Measurements from ENCODE around the gene KANSL1L. TPM values are rescaled to one million over a fixed set of nuclear protein-coding genes. Genes with fewer than 3 reads are reported as not detected.

KANSL1L gene
- total and polyA plus RNA-seq, 7 donors: 2.8 to 49.0 (median 32.6) TPM

DNA sequence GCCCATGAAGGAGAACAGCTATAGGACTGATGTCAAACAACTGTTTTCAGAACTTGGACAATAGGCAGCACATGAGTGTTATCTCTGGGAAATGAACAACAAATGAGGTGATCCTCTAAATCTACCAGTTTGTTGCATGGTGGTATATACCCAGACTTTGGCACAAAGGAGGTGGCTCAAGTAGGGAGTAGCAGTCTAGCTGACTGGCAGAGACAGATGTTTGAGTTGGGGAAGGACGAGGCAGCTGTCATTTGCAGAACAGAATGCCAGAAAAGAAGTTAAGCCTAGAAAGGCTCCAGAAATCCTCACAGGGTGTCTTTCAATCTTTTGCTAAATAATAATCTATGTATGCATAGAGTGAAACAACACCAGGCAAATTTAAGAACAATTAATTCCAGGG, 121.4 kb downstream of the KANSL1L start:
- intact Hi-C loops (cut with DNase I): no loop called here
- WGBS, 2 donors: 89 to 93% methylated on average over 1 of the region's 1 CpG
- Histone ChIP-seq H3K27me3 (no peaks in the 10 kb centered on the region), H3K4me1 (no peaks in the 10 kb centered on the region), H3K4me3 (no peak overlapping the region), H3K36me3 (peaks cover 0 to under 1% (median 0%) of the 10 kb centered on the region in 4 donors), H3K9me3 (peaks cover 0 to 6% (median 2%) of the 10 kb centered on the region in 4 donors), H3K27ac (no peak overlapping the region)
- no peak for DNase-seq
- TF ChIP-seq EP300 (IDR thresholded peaks at IDR 0.05) (no peak), CTCF (IDR thresholded peaks at IDR 0.05) (no peak), POLR2A (IDR thresholded peaks at IDR 0.05) (no peak), POLR2AphosphoS5 (IDR thresholded peaks at IDR 0.05) (no peak)

GRCh38 chr2:210046851-210047500, 124.2 kb downstream of the KANSL1L start:
- TF ChIP-seq CTCF (IDR thresholded peaks at IDR 0.05) (no peak), EP300 (IDR thresholded peaks at IDR 0.05) (no peak), POLR2AphosphoS5 (IDR thresholded peaks at IDR 0.05) (no peak)
- 94 to 96% methylated on average over 2 of the region's 2 CpGs for WGBS, 2 donors
- peaks cover 0 to 17% (median 2%) of the 10 kb centered on the region in 4 donors for H3K36me3 ChIP-seq
- no peaks in the 10 kb centered on the region for H3K4me1 ChIP-seq
- DNase-seq: no peak
- intact Hi-C loops (cut with DNase I): no loop called here
- no peak overlapping the region for H3K4me3 ChIP-seq
- no peaks in the 10 kb centered on the region for H3K9me3 ChIP-seq
- no peaks in the 10 kb centered on the region for H3K27me3 ChIP-seq
- H3K27ac ChIP-seq: no peak overlapping the region

- intact Hi-C loops (cut with DNase I): no loop called here
- WGBS, 2 donors: 90 to 92% methylated on average over 3 of the region's 3 CpGs
- TF ChIP-seq POLR2AphosphoS5 (IDR thresholded peaks at IDR 0.05): no peak
- no peak for TF ChIP-seq CTCF (IDR thresholded peaks at IDR 0.05)
- TF ChIP-seq POLR2A (IDR thresholded peaks at IDR 0.05): no peak
- no peak for TF ChIP-seq EP300 (IDR thresholded peaks at IDR 0.05)
- no peak for DNase-seq
- Histone ChIP-seq H3K9me3 (no peaks in the 10 kb centered on the region), H3K27ac (no peak overlapping the region), H3K36me3 (peaks cover 0 to 17% (median under 1%) of the 10 kb centered on the region in 4 donors), H3K4me3 (no peak overlapping the region), H3K4me1 (no peaks in the 10 kb centered on the region), H3K27me3 (no peaks in the 10 kb centered on the region)
These were observed 133.1 kb downstream of the KANSL1L start for GRCh38 chr2:210038078-210038477.

DNA sequence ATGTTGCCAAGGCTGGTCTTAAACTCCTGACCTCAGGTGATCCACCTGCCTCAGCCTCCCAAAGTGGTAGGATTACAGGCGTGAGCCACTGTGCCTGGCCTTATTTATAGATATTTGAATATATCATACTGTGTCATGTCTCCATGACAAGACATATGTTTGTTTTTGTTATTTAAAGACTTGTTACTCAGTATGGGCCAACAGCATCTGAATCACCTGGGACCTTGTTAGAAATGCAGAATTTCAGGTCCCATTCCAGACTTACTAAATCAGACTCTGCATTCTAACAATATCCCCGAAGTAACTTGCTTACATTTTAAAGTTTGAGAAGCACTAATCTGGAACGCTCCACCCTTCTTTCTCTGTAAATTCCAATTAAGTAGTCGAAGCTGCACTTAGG, 135.5 kb downstream of the KANSL1L start:
- no peaks in the 10 kb centered on the region for H3K9me3 ChIP-seq
- no peaks in the 10 kb centered on the region for H3K27me3 ChIP-seq
- DNase-seq: no peak
- no peak overlapping the region for H3K4me3 ChIP-seq
- intact Hi-C loops (cut with DNase I): no loop called here
- 96 to 97% methylated on average over 4 of the region's 4 CpGs for WGBS, 2 donors
- no peaks in the 10 kb centered on the region for H3K4me1 ChIP-seq
- no peak overlapping the region for H3K27ac ChIP-seq
- peaks cover 0 to 5% (median 0%) of the 10 kb centered on the region in 4 donors for H3K36me3 ChIP-seq
- no peak for TF ChIP-seq EP300 (IDR thresholded peaks at IDR 0.05)
- TF ChIP-seq CTCF (IDR thresholded peaks at IDR 0.05): no peak
- no peak for TF ChIP-seq POLR2A (IDR thresholded peaks at IDR 0.05)
- TF ChIP-seq POLR2AphosphoS5 (IDR thresholded peaks at IDR 0.05): no peak

Data from sigmoid colon (tissue), 7 donors.